Measurements from ENCODE around the gene NDFIP1. TPM values are rescaled to one million over a fixed set of nuclear protein-coding genes. Genes with fewer than 3 reads are reported as not detected.

NDFIP1 gene
- polyA plus RNA-seq, 1 donor (not counting 4 experiments of a cell fraction or from before 2014, with no cell fraction given): 38.2 TPM

- no peaks in the 10 kb centered on the region for H3K79me2 ChIP-seq (ENCODE audit: control insufficient read depth, insufficient read depth, low read length)
- no peaks in the 10 kb centered on the region for H3K9me3 ChIP-seq (ENCODE audit: control insufficient read depth, low read depth, low read length)
- H3K36me3 ChIP-seq (ENCODE audit: control insufficient read depth in 2 of 2, extremely low read depth in 1 of 2, insufficient read depth in 2 of 2, low read length in 2 of 2): no peaks in the 10 kb centered on the region
- H3K27me3 ChIP-seq (ENCODE audit: control insufficient read depth, extremely low read depth, insufficient read depth, low read length): peaks cover under 1% of the 10 kb centered on the region
- H3K4me2 ChIP-seq (ENCODE audit: control insufficient read depth, extremely low read depth, insufficient read depth, low read depth, low read length): no peak overlapping the region
- dilution Hi-C loops (cut with MboI; ENCODE audit: extremely low pct_ligation_motif_present, low sequenced_read_pairs): no loop called here
- H4K20me1 ChIP-seq (ENCODE audit: control insufficient read depth, extremely low read depth, insufficient read depth, low read length): no peaks in the 10 kb centered on the region
- H3K27ac ChIP-seq (ENCODE audit: control insufficient read depth, insufficient read depth, low read length): no peak overlapping the region
- no peak overlapping the region for H3K9ac ChIP-seq (ENCODE audit: control insufficient read depth, extremely low read depth, insufficient read depth, low read length)
- FAIRE-seq (no peak), DNase-seq (ENCODE audit: low read depth, low spot score) (no peak)
- H3K4me3 ChIP-seq (ENCODE audit: control insufficient read depth in 2 of 3, extremely low read depth in 1 of 3, insufficient read depth in 2 of 3, low read depth in 1 of 3, low read length in 3 of 3): no peak overlapping the region
- H3K4me1 ChIP-seq (ENCODE audit: control insufficient read depth, extremely low read depth, insufficient read depth, low read length): no peaks in the 10 kb centered on the region
- no peak overlapping the region for H2AFZ ChIP-seq (ENCODE audit: control insufficient read depth, low read length)
- no peak for TF ChIP-seq EZH2 (IDR thresholded peaks at IDR 0.05; ENCODE audit: low read length)
- no peak for TF ChIP-seq CTCF (optimal IDR thresholded peaks at IDR 0.05 in 1 of 3, IDR thresholded peaks at IDR 0.05 in 1 of 3, conservative IDR thresholded peaks at IDR 0.05 in 1 of 3; ENCODE audit: extremely low read depth in 1 of 3, insufficient read depth in 2 of 3, low read length in 3 of 3)
- H3K9me1 ChIP-seq (ENCODE audit: control insufficient read depth, extremely low read depth, insufficient read depth, low read length): no peaks in the 10 kb centered on the region
These were observed 37.8 kb upstream of the NDFIP1 start for GRCh38 chr5:142070734-142071133.

- Histone ChIP-seq H3K4me2 (ENCODE audit: control insufficient read depth, extremely low read depth, insufficient read depth, low read depth, low read length) (no peak overlapping the region), H3K36me3 (ENCODE audit: control insufficient read depth in 2 of 2, extremely low read depth in 1 of 2, insufficient read depth in 2 of 2, low read length in 2 of 2) (no peaks in the 10 kb centered on the region), H3K27me3 (ENCODE audit: control insufficient read depth, extremely low read depth, insufficient read depth, low read length) (no peaks in the 10 kb centered on the region), H3K9ac (ENCODE audit: control insufficient read depth, extremely low read depth, insufficient read depth, low read length) (no peak overlapping the region), H3K9me1 (ENCODE audit: control insufficient read depth, extremely low read depth, insufficient read depth, low read length) (no peaks in the 10 kb centered on the region), H3K9me3 (ENCODE audit: control insufficient read depth, low read depth, low read length) (no peaks in the 10 kb centered on the region), H4K20me1 (ENCODE audit: control insufficient read depth, extremely low read depth, insufficient read depth, low read length) (no peaks in the 10 kb centered on the region), H3K4me3 (ENCODE audit: control insufficient read depth in 2 of 3, extremely low read depth in 1 of 3, insufficient read depth in 2 of 3, low read depth in 1 of 3, low read length in 3 of 3) (no peak overlapping the region), H3K79me2 (ENCODE audit: control insufficient read depth, insufficient read depth, low read length) (no peaks in the 10 kb centered on the region), H3K27ac (ENCODE audit: control insufficient read depth, insufficient read depth, low read length) (no peak overlapping the region), H2AFZ (ENCODE audit: control insufficient read depth, low read length) (no peak overlapping the region), H3K4me1 (ENCODE audit: control insufficient read depth, extremely low read depth, insufficient read depth, low read length) (no peaks in the 10 kb centered on the region)
- DNase-seq (ENCODE audit: low read depth, low spot score): no peak
- FAIRE-seq: no peak
- TF ChIP-seq EZH2 (IDR thresholded peaks at IDR 0.05; ENCODE audit: low read length): no peak
- no peak for TF ChIP-seq CTCF (optimal IDR thresholded peaks at IDR 0.05 in 1 of 3, IDR thresholded peaks at IDR 0.05 in 1 of 3, conservative IDR thresholded peaks at IDR 0.05 in 1 of 3; ENCODE audit: extremely low read depth in 1 of 3, insufficient read depth in 2 of 3, low read length in 3 of 3)
- dilution Hi-C loops (cut with MboI; ENCODE audit: extremely low pct_ligation_motif_present, low sequenced_read_pairs): no loop called here
These were observed 36.1 kb upstream of the NDFIP1 start for GRCh38 chr5:142072488-142072887.
